Occipital lobe (tissue), 2 donors: Measurements from ENCODE around the gene PRIMA1. TPM values are rescaled to one million over a fixed set of nuclear protein-coding genes. Genes with fewer than 3 reads are reported as not detected.

Experiments used
- DNase-seq: peaks from one replicate; lab custom pipeline; 2025; lab: John Stamatoyannopoulos, UW
- total RNA-seq: library from RNA; depleted of rRNA; stranded (reverse); fragments of >200 nt; gene quantifications from one replicate; pipeline ENCODE4 v1.2.3, GENCODE V29; 2014

PRIMA1 gene
- total RNA-seq, 1 donor from 2014 or later: not detected

DNA sequence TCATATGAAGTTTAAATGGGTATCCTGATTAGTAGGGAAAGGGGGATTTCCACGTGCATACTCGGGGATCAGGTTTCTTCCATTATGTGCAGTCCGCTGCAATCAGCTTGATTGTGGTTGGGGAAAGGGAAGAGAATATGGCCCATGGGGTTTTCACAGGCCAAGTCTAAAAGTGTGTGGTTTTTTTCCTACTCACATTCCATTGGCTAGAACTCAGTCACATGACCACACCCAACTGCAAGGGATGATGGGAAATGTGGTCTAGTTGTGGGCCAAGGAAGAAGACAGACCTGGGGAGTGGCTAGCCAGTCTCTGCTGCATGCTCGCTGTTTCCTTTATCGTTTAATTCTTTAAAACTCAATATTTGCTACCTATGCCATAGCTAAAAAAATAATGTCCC, 105.1 kb downstream of the PRIMA1 start:
- no peak for DNase-seq

DNA sequence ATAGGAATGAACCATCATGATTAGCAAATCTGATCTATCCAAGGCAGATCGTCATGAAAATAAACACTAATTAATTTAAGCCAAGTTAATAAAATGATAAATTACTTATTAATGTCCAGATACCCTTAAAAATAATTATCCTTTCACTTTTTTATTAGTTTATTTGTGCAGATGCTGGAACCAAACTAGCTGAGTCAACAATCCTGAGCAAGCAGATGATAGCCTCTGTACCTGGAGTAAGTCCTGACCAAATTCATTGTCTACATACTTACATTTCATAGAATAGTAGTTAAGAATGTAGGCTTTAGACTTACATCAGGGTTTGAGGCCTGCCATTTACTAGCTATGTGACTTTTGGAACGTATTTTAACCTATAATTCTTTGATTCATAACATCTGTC, 105.8 kb downstream of the PRIMA1 start:
- DNase-seq: no peak

DNA sequence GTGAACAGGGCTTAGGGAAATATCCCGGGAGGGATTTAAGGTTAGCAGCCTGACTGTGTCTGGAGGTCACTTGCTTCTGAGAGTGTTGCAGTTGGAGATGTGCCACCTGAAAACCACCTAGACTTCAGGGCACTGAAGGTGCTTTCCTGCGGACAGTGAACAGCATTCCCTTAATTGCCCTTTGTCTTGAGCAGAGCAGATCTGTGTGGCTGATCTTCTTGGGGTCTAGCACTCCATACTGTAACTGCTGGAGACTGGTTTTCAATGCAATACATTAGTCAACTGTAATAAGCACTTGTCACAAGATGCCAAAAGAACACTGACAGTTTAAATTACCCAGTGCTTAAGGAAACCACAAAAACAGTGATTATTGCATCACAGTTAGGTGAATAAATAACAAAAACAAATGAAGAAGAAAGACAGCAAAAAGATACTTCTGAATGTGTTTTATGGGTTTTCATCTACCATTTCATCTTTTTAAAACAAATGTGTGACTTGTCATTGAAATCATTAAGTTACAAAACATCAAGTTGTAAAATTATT, 111.8 kb downstream of the PRIMA1 start:
- no peak for DNase-seq

DNA sequence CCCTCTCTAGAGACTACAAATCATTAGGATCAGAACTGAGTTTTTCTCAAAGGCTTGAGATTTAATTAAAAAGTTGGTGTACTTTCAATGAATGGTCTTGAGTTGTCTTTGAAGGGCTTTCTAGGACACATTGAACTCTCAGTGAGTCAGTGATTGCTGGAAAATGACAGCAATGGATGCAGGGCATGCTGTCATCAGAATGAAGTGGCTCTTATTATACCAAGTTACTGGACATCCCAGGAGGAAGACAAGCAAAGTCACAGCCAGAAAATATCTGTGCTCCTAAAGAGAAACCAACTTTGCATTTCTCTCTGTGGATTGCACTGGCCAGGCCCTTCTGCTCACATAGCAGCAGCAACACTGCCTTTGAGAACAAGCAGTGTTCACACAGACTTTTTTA, 112.6 kb downstream of the PRIMA1 start:
- DNase-seq: no peak

DNA sequence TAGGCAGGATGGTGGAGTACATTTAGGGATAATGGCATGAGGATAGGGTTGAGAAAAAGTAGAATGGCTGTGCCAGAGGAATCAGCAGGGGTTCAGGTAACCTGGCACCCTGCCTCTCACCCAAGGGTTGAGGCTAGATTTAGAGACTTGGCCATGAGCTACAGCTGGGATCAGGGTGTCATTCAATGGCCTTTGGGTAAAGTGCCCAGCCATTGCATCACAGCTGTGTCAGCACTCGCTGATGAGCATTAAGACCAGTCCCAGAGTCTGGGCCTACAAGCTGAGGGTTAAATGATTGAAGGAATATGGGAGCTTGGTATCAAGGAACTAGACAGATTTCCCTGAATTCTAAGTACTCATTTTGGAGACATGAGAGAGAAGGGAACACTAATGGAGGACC, 113.9 kb downstream of the PRIMA1 start:
- DNase-seq: no peak

DNA sequence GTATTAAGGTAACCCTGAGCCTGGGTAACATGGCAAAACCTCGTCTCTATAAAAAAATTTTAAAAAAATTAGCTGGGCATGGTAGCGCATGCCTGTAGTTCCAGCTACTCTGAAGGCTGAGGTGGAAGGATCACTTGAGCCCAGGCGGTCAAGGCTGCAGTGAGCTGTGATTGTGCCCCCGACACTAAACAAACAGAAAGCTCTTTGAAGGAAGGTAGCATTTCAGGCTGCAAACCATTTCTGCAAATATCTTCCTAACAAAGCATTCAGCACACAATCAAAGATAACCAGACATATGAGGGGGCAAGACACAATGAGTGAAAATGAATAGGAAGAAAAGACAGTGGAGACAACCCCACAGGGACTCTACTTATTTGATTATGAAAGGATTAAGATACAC, 118.7 kb downstream of the PRIMA1 start:
- no peak for DNase-seq

Other genes with a start within 250 kb of the PRIMA1 start
- 3.0 TPM for gene FAM181A, start 138.9 kb upstream of the PRIMA1 start, total RNA-seq
- gene ASB2, start 188.1 kb upstream of the PRIMA1 start, total RNA-seq: not detected
- gene CCDC197, start 208.8 kb upstream of the PRIMA1 start, total RNA-seq: not detected
- 5.6 TPM for gene OTUB2, start 237.9 kb upstream of the PRIMA1 start, total RNA-seq